PC-9 (cell line): Measurements from ENCODE around the gene AKAP13. TPM values are rescaled to one million over a fixed set of nuclear protein-coding genes. Genes with fewer than 3 reads are reported as not detected.

ENCODE experiments used
- BruUV-seq: library from RNA; stranded (reverse); fragments of 400-500 nt; replicated peaks from 2 replicates; lab custom pipeline; 2021; lab: Mats Ljungman, UMichigan
- CTCF ChIA-PET: fragments of 300-600 bp; sonication (Branson Sonifier 250); formaldehyde crosslinking; loops from one replicate; lab custom pipeline; 2022; ENCODE audit warnings: antibody characterized with exemption; lab: Charles Lee
- POLR2A ChIA-PET: fragments of 300-600 bp; sonication (Branson Sonifier 250); formaldehyde crosslinking; loops from one replicate; lab custom pipeline; 2022; ENCODE audit warnings: antibody characterized with exemption; ENCODE audit not compliant: unreplicated experiment; lab: Charles Lee
- DNase-seq, 2 experiments: peaks; one replicate each; pipeline versions ENCODE4 v3.0.0 to v3.0.0-alpha.2; 2015 to 2022; ENCODE audit warnings: mixed read lengths in 1 of 2
- H2AFZ ChIP-seq: fragments of 200-600 bp; sonication (generic); 2 replicates; pipeline ENCODE4 v1.8.1; 2017; ENCODE audit warnings: antibody characterized with exemption
- H3F3A ChIP-seq: fragments of 200-600 bp; sonication (generic); 2 replicates; pipeline ENCODE4 v1.8.1; 2017; ENCODE audit warnings: antibody characterized with exemption, mild to moderate bottlenecking, low read depth; ENCODE audit not compliant: insufficient read depth
- H3K27ac ChIP-seq: fragments of 200-600 bp; sonication (generic); 2 replicates; pipeline ENCODE4 v1.6.1; 2016; ENCODE audit warnings: mixed run types
- H3K27me3 ChIP-seq: fragments of 200-600 bp; sonication (generic); 2 replicates; pipeline ENCODE4 v1.6.1; 2016; ENCODE audit warnings: low read depth, mixed run types; ENCODE audit not compliant: insufficient read depth
- H3K36me3 ChIP-seq: fragments of 200-600 bp; sonication (generic); 2 replicates; pipeline ENCODE4 v1.6.1; 2016; ENCODE audit warnings: low read depth, mixed run types
- H3K4me1 ChIP-seq: fragments of 200-600 bp; sonication (generic); replicated peaks from 2 replicates; pipeline ENCODE4 v1.6.1; 2016; ENCODE audit warnings: mixed run types; ENCODE audit not compliant: insufficient read depth
- H3K4me2 ChIP-seq: fragments of 200-600 bp; sonication (generic); 2 replicates; pipeline ENCODE4 v1.6.1; 2017; ENCODE audit warnings: mixed run types
- H3K4me3 ChIP-seq: fragments of 200-600 bp; sonication (generic); 2 replicates; pipeline ENCODE4 v1.6.1; 2016; ENCODE audit warnings: mixed run types
- H3K79me2 ChIP-seq: fragments of 200-600 bp; sonication (generic); 2 replicates; pipeline ENCODE4 v1.6.1; 2017; ENCODE audit warnings: low read depth, mixed run types
- H3K9me2 ChIP-seq: fragments of 200-600 bp; sonication (generic); 2 replicates; pipeline ENCODE4 v1.8.1; 2017; ENCODE audit warnings: mild to moderate bottlenecking; ENCODE audit not compliant: insufficient read depth
- H3K9me3 ChIP-seq: fragments of 200-600 bp; sonication (generic); 2 replicates; pipeline ENCODE4 v1.8.1; 2016; ENCODE audit warnings: low read depth; ENCODE audit not compliant: insufficient read depth
- H4K20me1 ChIP-seq: fragments of 200-600 bp; sonication (generic); 2 replicates; pipeline ENCODE4 v1.8.1; 2017; ENCODE audit not compliant: insufficient read depth
- CTCF ChIP-seq: fragments of 200-600 bp; sonication (generic); conservative IDR thresholded peaks from 2 replicates; pipeline ENCODE4 v1.6.1; 2017; ENCODE audit warnings: mixed run types, antibody characterized with exemption, mild to moderate bottlenecking, moderate library complexity
- EZH2 ChIP-seq: fragments of 200-600 bp; sonication (generic); IDR thresholded peaks from 2 replicates; pipeline ENCODE4 v1.8.0; 2017; ENCODE audit warnings: antibody characterized with exemption, low read depth
- intact Hi-C: fragments of 100-400 bp; cut with micrococcal nuclease; formaldehyde crosslinking; loops from one replicate; pipeline ENCODE4 v1.10.0; 2022; ENCODE audit not compliant: unreplicated experiment
- total RNA-seq: library from RNA; stranded (reverse); gene quantifications from 2 replicates; pipeline ENCODE4 v1.2.3, GENCODE V29; 2021

Gene AKAP13
- total RNA-seq, 1 experiment from 2014 or later, result 82.5 TPM

GRCh38 chr15:85401108-85401774 is 20.8 kb downstream of the AKAP13 start:
- Histone ChIP-seq H2AFZ (no peak overlapping the region), H3K27ac (0 out of 2 replicates have a peak overlapping the region, but pooled peaks have one; percentile 14), H3K27me3 (no peaks in the 10 kb centered on the region), H3K4me3 (no peak overlapping the region), H3K9me2 (no peaks in the 10 kb centered on the region), H3F3A (peaks cover 29% of the 10 kb centered on the region; the same call in 1 of the 2 replicates), H3K4me2 (no peak overlapping the region), H4K20me1 (peaks cover 15% of the 10 kb centered on the region; the same call in 1 of the 2 replicates), H3K79me2 (peaks cover 95% of the 10 kb centered on the region), H3K9me3 (no peaks in the 10 kb centered on the region), H3K36me3 (0 out of 2 replicates have a peak, but pooled peaks cover 5% of the 10 kb centered on the region), H3K4me1 (peaks cover 34% of the 10 kb centered on the region)
- intact Hi-C loops, result no loop called here
- CTCF ChIA-PET, result interaction anchor here (0.5 to 0.7 kb wide), 2 partner anchors 385 to 743 kb away, joined by 3 to 4 read pairs; no protein-coding TSS in a partner anchor
- POLR2A ChIA-PET, result no interaction called here
- no peak for DNase-seq
- TF ChIP-seq CTCF, result no peak
- BruUV-seq, result no TSS peak

GRCh38 chr15:85402195-85402881 is 21.9 kb downstream of the AKAP13 start:
- H4K20me1 ChIP-seq, result peaks cover 12% of the 10 kb centered on the region; the same call in 1 of the 2 replicates
- no peak overlapping the region for H3K4me3 ChIP-seq
- H3K27me3 ChIP-seq, result no peaks in the 10 kb centered on the region
- BruUV-seq, result no TSS peak
- H3K4me1 ChIP-seq, result peaks cover 45% of the 10 kb centered on the region
- peaks cover 95% of the 10 kb centered on the region for H3K79me2 ChIP-seq
- DNase-seq, result no peak
- ChIA-PET CTCF (no interaction called here), POLR2A (no interaction called here)
- H3K9me2 ChIP-seq, result no peaks in the 10 kb centered on the region
- no peak overlapping the region for H3K27ac ChIP-seq
- no peak overlapping the region for H3K4me2 ChIP-seq
- TF ChIP-seq CTCF (no peak), EZH2 (no peak)
- intact Hi-C loops, result no loop called here
- H2AFZ ChIP-seq, result no peak overlapping the region
- H3K9me3 ChIP-seq, result no peaks in the 10 kb centered on the region
- H3K36me3 ChIP-seq, result 0 out of 2 replicates have a peak, but pooled peaks cover 5% of the 10 kb centered on the region
- peaks cover 33% of the 10 kb centered on the region; the same call in 1 of the 2 replicates for H3F3A ChIP-seq

- H4K20me1 ChIP-seq, result peaks cover 5% of the 10 kb centered on the region; the same call in 1 of the 2 replicates
- BruUV-seq, result no TSS peak
- H3K36me3 ChIP-seq, result 0 out of 2 replicates have a peak, but pooled peaks cover 5% of the 10 kb centered on the region
- peaks cover 59% of the 10 kb centered on the region for H3K4me1 ChIP-seq
- H3F3A ChIP-seq, result peaks cover 42% of the 10 kb centered on the region; the same call in 1 of the 2 replicates
- H3K4me2 ChIP-seq, result no peak overlapping the region
- DNase-seq, result no peak
- H3K27ac ChIP-seq, result peak overlapping the region; percentile 66
- POLR2A ChIA-PET, result no interaction called here
- no peaks in the 10 kb centered on the region for H3K9me2 ChIP-seq
- intact Hi-C loops, result no loop called here
- H3K79me2 ChIP-seq, result peaks cover 95% of the 10 kb centered on the region
- no peaks in the 10 kb centered on the region for H3K27me3 ChIP-seq
- peaks cover 6% of the 10 kb centered on the region; the same call in 1 of the 2 replicates for H3K9me3 ChIP-seq
- no peak overlapping the region for H2AFZ ChIP-seq
- no peak for TF ChIP-seq EZH2
- TF ChIP-seq CTCF, result no peak
- no peak overlapping the region for H3K4me3 ChIP-seq
- CTCF ChIA-PET, result interaction anchor here (0.6 kb wide), 1 partner anchor 100 kb away, joined by 4 read pairs; no protein-coding TSS in a partner anchor
Observed at GRCh38 chr15:85403745-85404144, 23.3 kb downstream of the AKAP13 start.
